ENCODE data around the gene CLIC3. TPM values are rescaled to one million over a fixed set of nuclear protein-coding genes. Genes with fewer than 3 reads are reported as not detected.

CLIC3 gene
- total and polyA plus RNA-seq, 12 donors, result 0.22 to 6.4 (median 0.93) TPM; not detected in 3

DNA sequence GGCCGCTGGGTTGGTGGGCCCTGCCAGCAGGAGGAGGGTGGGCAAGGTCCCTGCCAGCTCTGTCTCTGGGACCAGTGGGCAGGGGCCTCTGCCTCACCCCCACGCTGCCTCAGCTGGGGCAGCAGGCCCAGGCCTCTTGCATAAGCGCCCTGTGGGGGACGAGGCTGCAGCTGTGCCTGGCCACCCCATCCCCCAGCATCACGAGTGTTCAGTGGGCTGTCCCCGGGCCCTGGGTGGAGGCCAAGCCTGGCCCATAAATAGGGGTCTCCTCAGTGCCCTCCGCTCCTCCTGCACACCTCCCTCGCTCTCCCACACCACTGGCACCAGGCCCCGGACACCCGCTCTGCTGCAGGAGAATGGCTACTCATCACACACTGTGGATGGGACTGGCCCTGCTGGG lies 19.1 kb downstream of the CLIC3 start, which contains the start of gene PTGDS:
Gene PTGDS, plus strand, starts transcription at position 282 of the 400 bp plus-strand sequence. Its CDS starts 75 bp downstream, at position 357.
- TF ChIP-seq, protein P1, sequence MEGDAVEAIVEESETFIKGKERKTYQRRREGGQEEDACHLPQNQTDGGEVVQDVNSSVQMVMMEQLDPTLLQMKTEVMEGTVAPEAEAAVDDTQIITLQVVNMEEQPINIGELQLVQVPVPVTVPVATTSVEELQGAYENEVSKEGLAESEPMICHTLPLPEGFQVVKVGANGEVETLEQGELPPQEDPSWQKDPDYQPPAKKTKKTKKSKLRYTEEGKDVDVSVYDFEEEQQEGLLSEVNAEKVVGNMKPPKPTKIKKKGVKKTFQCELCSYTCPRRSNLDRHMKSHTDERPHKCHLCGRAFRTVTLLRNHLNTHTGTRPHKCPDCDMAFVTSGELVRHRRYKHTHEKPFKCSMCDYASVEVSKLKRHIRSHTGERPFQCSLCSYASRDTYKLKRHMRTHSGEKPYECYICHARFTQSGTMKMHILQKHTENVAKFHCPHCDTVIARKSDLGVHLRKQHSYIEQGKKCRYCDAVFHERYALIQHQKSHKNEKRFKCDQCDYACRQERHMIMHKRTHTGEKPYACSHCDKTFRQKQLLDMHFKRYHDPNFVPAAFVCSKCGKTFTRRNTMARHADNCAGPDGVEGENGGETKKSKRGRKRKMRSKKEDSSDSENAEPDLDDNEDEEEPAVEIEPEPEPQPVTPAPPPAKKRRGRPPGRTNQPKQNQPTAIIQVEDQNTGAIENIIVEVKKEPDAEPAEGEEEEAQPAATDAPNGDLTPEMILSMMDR (IDR thresholded peaks at IDR 0.05), result no peak
- TF ChIP-seq POLR2A (IDR thresholded peaks at IDR 0.05), result no peak
- intact Hi-C loops (cut with DNase I), result no loop called here
- Histone ChIP-seq H3K4me3 (peak within 1 kb of the TSS in 1 of 4 donors; percentile 65), H3K36me3 (replicated peaks in 1 of 2) (no peaks in the 10 kb centered on the region), H3K27ac (peak within 1 kb of the TSS in 1 of 5 donors; percentile 66), H3K27me3 (no peaks in the 10 kb centered on the region), H3K9me3 (replicated peaks in 1 of 3) (no peaks in the 10 kb centered on the region), H3K4me1 (replicated peaks in 1 of 2) (peaks cover 0 to 11% of the 10 kb centered on the region in 2 donors)
- 74 to 81% (median 77%) methylated on average over 7 to 10 of the region's 10 CpGs for WGBS, 4 donors
- DNase-seq, result no peak

DNA sequence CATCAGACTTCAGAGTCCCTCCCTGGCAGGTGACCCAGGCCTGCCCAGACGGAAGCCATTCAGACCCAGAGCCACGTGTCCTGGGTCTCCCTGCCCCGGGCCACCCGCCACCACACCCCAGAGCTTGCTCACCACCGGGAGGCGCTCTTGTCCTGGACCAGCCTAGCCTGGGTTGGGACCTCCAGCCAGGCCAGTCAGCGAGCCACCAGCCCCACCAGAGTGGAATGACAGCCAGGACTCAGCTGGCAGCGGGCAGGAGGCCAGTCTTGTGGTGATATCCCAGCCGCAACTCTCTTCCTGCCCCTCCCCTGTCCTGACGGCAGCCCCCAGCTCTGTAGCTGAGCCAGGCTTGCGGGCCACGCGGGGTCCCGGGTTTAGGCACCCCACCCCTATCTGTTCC lies 20.7 kb downstream of the CLIC3 start:
- Histone ChIP-seq H3K27me3 (no peaks in the 10 kb centered on the region), H3K4me3 (no peak overlapping the region), H3K36me3 (replicated peaks in 1 of 2) (no peaks in the 10 kb centered on the region), H3K4me1 (replicated peaks in 1 of 2) (peaks cover 0 to 11% of the 10 kb centered on the region in 2 donors), H3K27ac (no peak overlapping the region), H3K9me3 (replicated peaks in 1 of 3) (no peaks in the 10 kb centered on the region)
- WGBS, 4 donors, result 66 to 81% (median 71%) methylated on average over 9 to 14 of the region's 14 CpGs; no CpG with 5 or more reads in 1 of the 4 donors
- no peak for TF ChIP-seq POLR2A (IDR thresholded peaks at IDR 0.05)
- TF ChIP-seq, protein P1 (IDR thresholded peaks at IDR 0.05), result peak in 1 of 6 experiments; percentile 9
- intact Hi-C loops (cut with DNase I), result no loop called here
- DNase-seq, result no peak

DNA sequence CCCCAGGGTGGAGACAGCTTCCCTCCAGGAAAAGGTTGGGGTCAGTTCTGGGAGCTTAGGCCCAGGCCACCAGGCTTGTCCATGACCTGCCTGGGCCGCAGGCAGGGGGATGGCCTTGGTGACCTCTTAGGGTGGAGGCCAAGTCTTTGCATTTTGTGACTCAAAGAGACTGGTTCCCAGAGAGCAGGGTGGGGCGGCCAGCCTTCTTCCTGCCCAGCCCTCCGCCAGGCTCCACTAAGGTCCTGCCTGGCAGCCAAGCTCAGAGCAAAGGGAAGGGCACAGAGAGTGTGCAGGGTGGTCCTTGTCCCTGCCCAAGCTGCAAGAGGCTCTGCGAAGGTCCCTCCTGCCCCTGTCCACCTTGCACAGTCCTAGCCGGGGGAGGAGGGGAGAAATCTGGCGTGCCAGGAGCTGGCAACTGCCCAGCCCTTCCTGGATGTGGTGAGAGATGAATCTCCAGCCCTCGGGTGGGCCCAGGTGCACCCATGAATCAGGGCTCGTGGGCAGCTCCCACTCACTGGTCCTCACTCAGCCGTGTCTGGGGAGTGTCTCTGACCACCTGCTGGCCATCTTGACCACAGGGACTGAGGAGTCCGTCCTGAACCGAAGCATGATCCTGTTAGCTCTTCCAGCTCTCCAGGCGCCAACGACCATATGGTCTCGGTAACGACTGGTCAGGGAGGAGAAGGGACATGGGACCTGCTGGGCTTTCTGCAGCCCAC lies 21.4 kb downstream of the CLIC3 start:
- no peaks in the 10 kb centered on the region for H3K9me3 ChIP-seq (replicated peaks in 1 of 3)
- no peak for DNase-seq
- H3K36me3 ChIP-seq (replicated peaks in 1 of 2), result no peaks in the 10 kb centered on the region
- WGBS, 4 donors, result 65 to 76% (median 71%) methylated on average over 6 to 15 of the region's 15 CpGs
- intact Hi-C loops (cut with DNase I), result no loop called here
- peak overlapping the region in 1 of 5 donors; percentile 17 for H3K27ac ChIP-seq
- peaks cover 0 to 11% of the 10 kb centered on the region in 2 donors for H3K4me1 ChIP-seq (replicated peaks in 1 of 2)
- no peak overlapping the region for H3K4me3 ChIP-seq
- H3K27me3 ChIP-seq, result no peaks in the 10 kb centered on the region
- TF ChIP-seq, protein P1 (IDR thresholded peaks at IDR 0.05), result no peak
- TF ChIP-seq POLR2A (IDR thresholded peaks at IDR 0.05), result no peak

DNA sequence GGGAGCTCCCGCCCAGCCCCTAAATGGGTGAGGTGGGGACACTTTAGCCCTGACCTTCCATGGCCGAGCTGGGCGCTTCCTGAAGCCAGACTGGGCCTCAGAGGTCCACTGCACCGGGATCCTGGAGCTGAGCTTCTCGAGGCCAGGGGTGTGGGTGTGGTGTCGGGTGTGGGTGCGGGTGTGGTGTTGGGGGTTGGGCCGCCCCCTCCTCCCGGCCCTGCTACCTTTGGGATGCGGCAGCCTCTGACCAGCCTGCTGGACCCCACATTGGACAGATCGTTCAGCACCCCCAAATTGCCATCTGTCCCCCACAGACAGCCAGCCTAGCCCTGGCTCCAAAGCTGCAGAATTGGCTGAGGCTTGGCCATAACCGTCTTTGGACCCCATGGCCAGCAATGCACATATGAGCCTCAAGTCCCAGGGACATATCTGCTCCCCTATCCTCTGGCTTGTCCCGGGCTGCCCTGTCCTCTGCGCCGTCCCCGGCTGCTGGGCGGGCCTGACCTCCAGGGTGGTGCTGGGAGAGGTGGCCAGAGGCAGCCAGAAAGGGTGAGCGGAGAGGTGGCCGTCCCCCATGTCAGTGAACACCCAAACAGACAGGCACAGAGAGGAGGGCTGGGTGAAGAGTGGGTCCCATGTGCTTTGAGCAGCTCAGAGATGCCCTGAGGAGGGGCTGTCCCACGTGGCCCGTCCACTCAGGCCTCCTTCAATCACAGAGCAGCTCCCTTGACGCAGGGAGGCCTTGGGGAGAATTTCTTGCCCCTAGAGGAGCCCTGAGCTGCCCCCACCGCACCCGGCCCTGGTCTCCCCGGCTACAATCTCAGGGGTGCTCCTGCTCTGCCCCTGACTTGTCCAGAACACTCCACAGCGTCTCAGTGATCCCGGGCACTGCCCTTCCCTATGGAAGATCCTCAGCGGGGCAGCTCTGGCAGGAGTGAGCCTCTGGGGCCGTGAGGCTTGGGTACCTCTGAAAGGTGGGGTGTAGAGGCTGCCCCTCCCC lies 22.4 kb downstream of the CLIC3 start:
- TF ChIP-seq, protein P1 (IDR thresholded peaks at IDR 0.05), result no peak
- TF ChIP-seq POLR2A (IDR thresholded peaks at IDR 0.05), result no peak
- Histone ChIP-seq H3K4me1 (replicated peaks in 1 of 2) (peaks cover 0 to 11% of the 10 kb centered on the region in 2 donors), H3K27ac (no peak overlapping the region), H3K36me3 (replicated peaks in 1 of 2) (no peaks in the 10 kb centered on the region), H3K27me3 (no peaks in the 10 kb centered on the region), H3K9me3 (replicated peaks in 1 of 3) (no peaks in the 10 kb centered on the region), H3K4me3 (no peak overlapping the region)
- WGBS, 4 donors, result 89 to 92% (median 90%) methylated on average over 16 to 29 of the region's 29 CpGs
- intact Hi-C loops (cut with DNase I), result no loop called here
- no peak for DNase-seq
